ENCODE measurements around the gene MSLN.
"Not testable (repeated sequence)": the region's sequence is repeated elsewhere in the genome, so short reads cannot be mapped to it uniquely, and the experiment has no call there.

The MSLN gene

GRCh38 chr16:735982-736453, 24.5 kb upstream of the MSLN start:
- DNase-seq, result peak; percentile 66

GRCh38 chr16:736936-737481, 23.5 kb upstream of the MSLN start:
- DNase-seq, result no peak

GRCh38 chr16:739560-740458, 20.7 kb upstream of the MSLN start:
- no peak for DNase-seq

- DNase-seq, result no peak
These were observed 20.1 kb upstream of the MSLN start for GRCh38 chr16:740459-740763.

GRCh38 chr16:740764-741505, 19.6 kb upstream of the MSLN start, which contains the start of gene CIAO3:
Gene CIAO3, minus strand, starts transcription at chr16:740997. Its CDS starts 12 bp downstream, at chr16:740985.
- DNase-seq, result peak; percentile 99

- DNase-seq, result no peak
These were observed 18.4 kb upstream of the MSLN start for GRCh38 chr16:741986-742629.

GRCh38 chr16:742894-743293, 17.6 kb upstream of the MSLN start:
- DNase-seq, result not testable (repeated sequence)

- no peak for DNase-seq
These were observed 16.6 kb upstream of the MSLN start for GRCh38 chr16:743794-744500.

- no peak for DNase-seq
These were observed 14.8 kb upstream of the MSLN start for GRCh38 chr16:745739-746138.

GRCh38 chr16:746637-747036, 13.9 kb upstream of the MSLN start:
- DNase-seq, result no peak

- no peak for DNase-seq
These were observed 12.4 kb upstream of the MSLN start for GRCh38 chr16:747978-748746.

- DNase-seq, result no peak
These were observed 11.5 kb upstream of the MSLN start for GRCh38 chr16:749010-749409.

GRCh38 chr16:750485-750884, 10.0 kb upstream of the MSLN start:
- no peak for DNase-seq

- DNase-seq, result no peak
These were observed 9.2 kb upstream of the MSLN start for GRCh38 chr16:751152-752006.

GRCh38 chr16:752007-752312, 8.6 kb upstream of the MSLN start:
- no peak for DNase-seq

GRCh38 chr16:754121-754607, 6.4 kb upstream of the MSLN start:
- DNase-seq, result not testable (repeated sequence)

- no peak for DNase-seq
These were observed 5.9 kb upstream of the MSLN start for GRCh38 chr16:754656-755055.

GRCh38 chr16:756428-756827, 4.1 kb upstream of the MSLN start:
- DNase-seq, result no peak

GRCh38 chr16:759110-759910, 1.2 kb upstream of the MSLN start:
- DNase-seq, result no peak

GRCh38 chr16:760065-760464, 469 bp upstream of the MSLN start:
- no peak for DNase-seq

All from activated CD8-positive, alpha-beta memory T cell treated with anti-CD3 and anti-CD28 coated beads for 24 hours (primary cell).